ENCODE measurements around the gene MKKS. TPM values are rescaled to one million over a fixed set of nuclear protein-coding genes. Genes with fewer than 3 reads are reported as not detected.

The MKKS gene
- total and polyA plus RNA-seq, 10 of the 15 experiments (the other 5 are each of a cell fraction or from before 2014, with no cell fraction given): 4.3 to 17.9 (median 7.7) TPM

- Histone ChIP-seq H2AFZ (ENCODE audit: control insufficient read depth, low read depth, low read length) (no peak overlapping the region), H3K9me3 (replicated peaks; ENCODE audit: control insufficient read depth, insufficient read depth, low read length) (no peaks in the 10 kb centered on the region), H3K27ac (ENCODE audit: control insufficient read depth, insufficient read depth) (no peak overlapping the region), H4K20me1 (ENCODE audit: control insufficient read depth, insufficient read depth) (no peaks in the 10 kb centered on the region), H3K79me2 (ENCODE audit: control insufficient read depth, insufficient read depth, low read length) (peaks cover 19% of the 10 kb centered on the region), H3K4me3 (no peak overlapping the region), H3K4me2 (ENCODE audit: control insufficient read depth, insufficient read depth) (no peak overlapping the region), H3K9ac (ENCODE audit: control insufficient read depth, insufficient read depth, low read length) (no peak overlapping the region), H3K36me3 (ENCODE audit: control insufficient read depth in 2 of 2, insufficient read depth in 2 of 2, low read length in 1 of 2) (no peaks in the 10 kb centered on the region), H3K4me1 (ENCODE audit: control insufficient read depth, insufficient read depth, low read length) (peaks cover 18% of the 10 kb centered on the region), H3K27me3 (replicated peaks in 1 of 2; ENCODE audit: control insufficient read depth in 2 of 2, insufficient read depth in 2 of 2, low read length in 1 of 2) (no peaks in the 10 kb centered on the region)
- POLR2A ChIA-PET: interaction anchor here (1.0 to 1.7 kb wide), 5 partner anchors 9 to 67 kb away, joined by 3 to 6 read pairs (median 5); no protein-coding TSS in a partner anchor
- no peak for ATAC-seq
- intact Hi-C loops (cut with micrococcal nuclease; ENCODE audit: unreplicated experiment) (loop anchor here (5.0 kb wide), 3 partner anchors 77 to 812 kb away; partner anchors contain the start of gene JAG1), in situ Hi-C loops (cut with MboI) (loop anchor here (5.0 to 10.0 kb wide), 2 partner anchors 452 to 815 kb away; no protein-coding TSS in a partner anchor)
- WGBS (ENCODE audit: insufficient coverage, insufficient replicate concordance, low lambda C conversion rate, missing lambda C conversion rate): 96% methylated on average over 5 of the region's 5 CpGs
- FAIRE-seq: no peak
- SMC1A ChIA-PET (ENCODE audit: uncharacterized antibody, unreplicated experiment): interaction anchor here (0.6 to 7.3 kb wide), 18 partner anchors 10 to 123 kb away, joined by 3 to 60 read pairs (median 5); no protein-coding TSS in a partner anchor
- RAD21 ChIA-PET (ENCODE audit: unreplicated experiment): interaction anchor here (0.8 to 1.9 kb wide), 10 partner anchors 8 to 123 kb away, joined by 3 to 13 read pairs (median 6); no protein-coding TSS in a partner anchor
- BruUV-seq (replicated peaks): no TSS peak
- CTCF ChIA-PET: interaction anchor here (0.7 to 5.5 kb wide), 15 partner anchors 11 to 1021 kb away, joined by 3 to 31 read pairs (median 4); no protein-coding TSS in a partner anchor
- no peak for DNase-seq (ENCODE audit: low read depth, low spot score)
- no peak for TF ChIP-seq PML (IDR thresholded peaks at IDR 0.05; ENCODE audit: low read length)
- TF ChIP-seq SP1 (IDR thresholded peaks at IDR 0.05; ENCODE audit: low read depth, low read length): no peak
- TF ChIP-seq ELK1 (IDR thresholded peaks at IDR 0.05; ENCODE audit: low read depth, low read length): no peak
- no peak for TF ChIP-seq REST (IDR thresholded peaks at IDR 0.05; ENCODE audit: low read depth, low read length)
- TF ChIP-seq TBL1XR1 (IDR thresholded peaks at IDR 0.05; ENCODE audit: low read depth, low read length): no peak
- no peak for TF ChIP-seq IKZF2 (IDR thresholded peaks at IDR 0.05)
- TF ChIP-seq ZBTB4 (CRISPR knock-in tag; IDR thresholded peaks at IDR 0.05): no peak
- no peak for TF ChIP-seq BCL3 (IDR thresholded peaks at IDR 0.05; ENCODE audit: borderline replicate concordance, insufficient read depth, low read depth, low read length, poor library complexity, severe bottlenecking)
- TF ChIP-seq EZH2 (IDR thresholded peaks at IDR 0.05; ENCODE audit: borderline replicate concordance, control insufficient read depth, low read depth, low read length): no peak
- TF ChIP-seq RUNX3 (IDR thresholded peaks at IDR 0.05; ENCODE audit: low read length): no peak
- no peak for TF ChIP-seq CHD2 (IDR thresholded peaks at IDR 0.05; ENCODE audit: borderline replicate concordance, low read depth, low read length)
- no peak for TF ChIP-seq ZZZ3 (IDR thresholded peaks at IDR 0.05; ENCODE audit: control insufficient read depth, insufficient read length, low read depth)
- TF ChIP-seq SPI1 (IDR thresholded peaks at IDR 0.05; ENCODE audit: borderline replicate concordance, insufficient read depth, low read depth, low read length): no peak
- no peak for TF ChIP-seq NFYB (IDR thresholded peaks at IDR 0.05; ENCODE audit: insufficient read depth, low read depth, low read length)
Observed at GRCh38 chr20:10429443-10429981, 4.5 kb downstream of the MKKS start.

All from GM12878 (cell line).